Measurements from ENCODE around the gene CYS1. TPM values are rescaled to one million over a fixed set of nuclear protein-coding genes. Genes with fewer than 3 reads are reported as not detected.

Gene CYS1
- total and polyA plus RNA-seq, 2 of the 8 experiments (the other 6 are each of a cell fraction or from before 2014, with no cell fraction given), result 0.09 to 0.13 TPM

DNA sequence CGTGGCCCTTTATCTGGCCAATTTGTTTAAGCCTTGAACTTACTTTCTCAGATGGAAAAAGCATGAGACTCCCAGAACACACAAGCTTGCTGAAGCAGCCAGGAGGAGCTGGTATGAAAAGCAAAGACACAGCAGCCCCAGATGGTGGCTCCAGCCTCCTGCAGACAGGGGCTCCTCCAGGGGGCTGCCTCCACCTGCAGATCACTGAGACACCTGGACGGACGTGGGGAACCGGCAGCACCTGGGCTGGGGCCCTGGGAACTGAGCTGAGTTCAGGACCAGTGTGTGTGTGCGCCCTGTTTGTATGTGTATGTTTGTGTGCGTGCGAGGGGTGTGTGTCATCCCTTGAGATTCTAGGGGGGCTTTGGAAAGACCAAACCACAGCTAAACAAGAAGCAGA is 8.6 kb downstream of the CYS1 start:
- Histone ChIP-seq H3K79me2 (ENCODE audit: control insufficient read depth in 1 of 2, insufficient read depth in 2 of 2, low read length in 2 of 2) (no peaks in the 10 kb centered on the region), H2BK12ac (ENCODE audit: low read depth, low read length) (no peak overlapping the region), H3K4me1 (replicated peaks in 1 of 4; ENCODE audit: control insufficient read depth in 3 of 4, insufficient read depth in 4 of 4, low read length in 3 of 4) (peaks cover 0 to 12% (median 7%) of the 10 kb centered on the region in 4 experiments; a peak in 2 of 7 replicates), H4K8ac (ENCODE audit: extremely low read depth, insufficient read depth, low read length) (no peak overlapping the region), H3K56ac (replicated peaks; ENCODE audit: insufficient read length, low read depth, low read length) (no peak overlapping the region), H3K9me3 (ENCODE audit: insufficient read depth in 2 of 2, low read depth in 1 of 2, low read length in 1 of 2) (no peaks in the 10 kb centered on the region), H3K4me2 (ENCODE audit: insufficient read depth in 1 of 2, low read depth in 2 of 2, low read length in 2 of 2) (no peak overlapping the region), H3K4ac (replicated peaks; ENCODE audit: insufficient read length, low read depth, low read length) (no peak overlapping the region), H2AK5ac (ENCODE audit: low read depth, low read length) (no peak overlapping the region), H3K27me3 (replicated peaks in 1 of 4; ENCODE audit: control insufficient read depth in 3 of 4, extremely low read depth in 1 of 4, insufficient read depth in 3 of 4, low read length in 3 of 4) (no peaks in the 10 kb centered on the region), H2AFZ (ENCODE audit: low read length) (no peak overlapping the region), H3K27ac (ENCODE audit: low read depth, low read length) (no peak overlapping the region), H4K20me1 (replicated peaks in 1 of 2; ENCODE audit: control insufficient read depth in 1 of 2, insufficient read depth in 2 of 2, low read length in 2 of 2) (no peaks in the 10 kb centered on the region), H3K36me3 (ENCODE audit: control insufficient read depth in 2 of 4, insufficient read depth in 4 of 4, low read length in 3 of 4) (no peaks in the 10 kb centered on the region), H3K79me1 (ENCODE audit: low read depth, low read length) (no peaks in the 10 kb centered on the region), H3K23ac (ENCODE audit: insufficient read length) (no peak overlapping the region), H2BK15ac (ENCODE audit: low read length) (no peak overlapping the region), H3K23me2 (ENCODE audit: low read depth, low read length) (0 out of 2 replicates have a peak, but pooled peaks cover 2% of the 10 kb centered on the region), H3K4me3 (ENCODE audit: extremely low read depth in 1 of 4, insufficient read depth in 2 of 4, low read depth in 3 of 4, low read length in 4 of 4) (no peak overlapping the region), H4K5ac (ENCODE audit: insufficient read length, low read depth, low read length) (no peak overlapping the region), H2BK5ac (ENCODE audit: low read depth, low read length) (no peak overlapping the region), H2BK120ac (replicated peaks; ENCODE audit: low read depth, low read length) (no peak overlapping the region), H3K9ac (replicated peaks in 1 of 4; ENCODE audit: extremely low read depth in 1 of 4, low read depth in 3 of 4, low read length in 3 of 4) (no peak overlapping the region), H2BK20ac (ENCODE audit: low read length) (no peak overlapping the region), H3K18ac (ENCODE audit: extremely low read depth, low read length) (no peak overlapping the region), H3K14ac (ENCODE audit: insufficient read length) (no peak overlapping the region), H4K91ac (replicated peaks; ENCODE audit: insufficient read length, low read length) (no peak overlapping the region)
- ChIA-PET CTCF (ENCODE audit: partially characterized antibody) (interaction anchor here (0.6 to 20.0 kb wide), 35 partner anchors 9 to 425 kb away, joined by 3 to 429 read pairs (median 4); no protein-coding TSS in a partner anchor), POLR2A (ENCODE audit: partially characterized antibody) (interaction anchor here (0.6 to 0.9 kb wide), 4 partner anchors 9 to 212 kb away, joined by 3 read pairs; no protein-coding TSS in a partner anchor)
- DNase-seq (ENCODE audit: low read depth in 1 of 2, low spot score in 2 of 2) (no peak), FAIRE-seq (no peak)
- WGBS, 2 experiments (ENCODE audit: extremely low coverage in 1 of 2, insufficient coverage in 1 of 2, insufficient read length in 1 of 2, insufficient replicate concordance in 2 of 2, low coverage in 1 of 2, low lambda C conversion rate in 2 of 2, missing lambda C conversion rate in 1 of 2), result 81% methylated on average over 5 of the region's 7 CpGs; no CpG with 5 or more reads in 1 of the 2 experiments
- TF ChIP-seq BACH1 (IDR thresholded peaks at IDR 0.05; ENCODE audit: low read length) (no peak), MAFK (IDR thresholded peaks at IDR 0.05; ENCODE audit: low read depth, low read length) (no peak), RFX5 (IDR thresholded peaks at IDR 0.05; ENCODE audit: borderline replicate concordance, low read depth, low read length) (no peak), CHD2 (IDR thresholded peaks at IDR 0.05; ENCODE audit: low read length) (no peak), SRF (IDR thresholded peaks at IDR 0.05; ENCODE audit: low read depth, low read length) (no peak), SAP30 (IDR thresholded peaks at IDR 0.05; ENCODE audit: insufficient read depth, insufficient replicate concordance, low read length) (no peak), RAD21 (IDR thresholded peaks at IDR 0.05 in 1 of 2, conservative IDR thresholded peaks at IDR 0.05 in 1 of 2; ENCODE audit: low read depth in 2 of 2, low read length in 2 of 2) (0 out of 4 replicates have a peak, but pooled peaks of 1 of the 2 experiments have one; percentile 16), YY1 (IDR thresholded peaks at IDR 0.05; ENCODE audit: low read depth, low read length) (no peak), SUZ12 (IDR thresholded peaks at IDR 0.05; ENCODE audit: low read length) (no peak), ZNF274 (IDR thresholded peaks at IDR 0.05; ENCODE audit: borderline replicate concordance, extremely low read depth, low read length) (no peak), POLR2A (IDR thresholded peaks at IDR 0.05; ENCODE audit: control extremely low read depth in 1 of 2, low read depth in 2 of 2, low read length in 2 of 2) (no peak), KDM4A (IDR thresholded peaks at IDR 0.05; ENCODE audit: low read depth, low read length, severe bottlenecking) (no peak)

All from H1 (cell line).